Activated naive CD4-positive, alpha-beta T cell treated with Interleukin-2 at 50 U/mL for 16 hours (primary cell): ENCODE results near the gene MRPS2.
"Not testable (repeated sequence)": the region's sequence is repeated elsewhere in the genome, so short reads cannot be mapped to it uniquely, and the experiment has no call there.

Source experiments
- DNase-seq: peaks from one replicate; pipeline ENCODE4 v3.0.0-alpha.2; 2020

MRPS2 gene

GRCh38 chr9:135501261-135502167 lies 1.0 kb downstream of the MRPS2 start:
- DNase-seq: no peak

GRCh38 chr9:135502168-135502872 lies 1.8 kb downstream of the MRPS2 start:
- DNase-seq: no peak

- DNase-seq: no peak
Measured at GRCh38 chr9:135502873-135503321, 2.4 kb downstream of the MRPS2 start.

GRCh38 chr9:135503371-135504261 lies 3.1 kb downstream of the MRPS2 start:
- no peak for DNase-seq

DNA sequence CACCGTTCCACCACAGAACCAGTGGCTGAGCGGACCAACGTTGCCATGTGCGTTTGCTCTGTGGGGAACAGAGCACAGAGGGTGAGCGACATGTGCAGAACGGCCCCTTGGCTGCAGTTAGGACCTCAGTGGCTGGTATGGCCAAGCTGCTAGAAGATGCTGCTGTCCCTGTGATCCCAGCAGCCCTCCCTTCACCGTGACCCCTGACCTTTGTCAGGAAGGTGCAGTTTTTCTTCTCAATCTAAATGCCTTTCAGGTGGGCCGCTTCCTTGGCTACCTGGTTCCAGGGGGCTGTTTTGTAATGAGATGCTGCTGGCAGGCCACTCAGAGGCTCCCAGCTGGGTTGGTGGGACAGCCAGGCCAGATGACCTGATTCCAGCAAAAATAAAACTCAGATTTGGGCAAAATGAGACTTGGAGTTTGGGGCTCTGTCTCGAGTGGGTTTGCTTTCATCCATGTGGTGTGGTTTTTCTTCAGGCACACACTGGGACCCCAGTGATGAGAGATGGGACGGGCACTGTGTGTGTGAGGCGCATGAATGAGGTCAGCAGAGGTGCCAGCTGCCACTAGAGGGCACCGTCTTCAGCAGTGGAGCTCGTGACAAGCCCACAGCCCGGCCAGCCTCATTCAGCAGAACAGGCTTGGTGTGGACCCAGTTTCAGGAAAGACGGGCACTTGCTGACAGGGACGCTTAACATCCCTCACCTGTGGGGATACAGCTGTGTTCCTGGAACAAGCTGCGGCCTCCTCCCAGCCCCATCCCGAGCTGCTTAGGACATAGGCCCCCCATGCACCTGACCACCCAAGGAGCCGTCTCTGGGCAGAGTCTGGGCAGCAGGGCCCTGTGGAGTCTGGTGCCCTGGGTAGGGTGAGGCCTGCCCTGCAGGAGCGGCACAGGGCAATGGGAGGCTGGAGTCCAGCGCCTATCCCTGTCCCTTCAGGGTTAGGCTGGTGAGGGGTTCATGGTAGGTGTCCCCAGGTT lies 4.1 kb downstream of the MRPS2 start:
- DNase-seq: peak; percentile 64

- no peak for DNase-seq
Measured at GRCh38 chr9:135505406-135506187, 5.1 kb downstream of the MRPS2 start.

- no peak for DNase-seq
Measured at GRCh38 chr9:135506327-135507103, 6.0 kb downstream of the MRPS2 start.

GRCh38 chr9:135507104-135508035 lies 6.9 kb downstream of the MRPS2 start:
- no peak for DNase-seq

DNA sequence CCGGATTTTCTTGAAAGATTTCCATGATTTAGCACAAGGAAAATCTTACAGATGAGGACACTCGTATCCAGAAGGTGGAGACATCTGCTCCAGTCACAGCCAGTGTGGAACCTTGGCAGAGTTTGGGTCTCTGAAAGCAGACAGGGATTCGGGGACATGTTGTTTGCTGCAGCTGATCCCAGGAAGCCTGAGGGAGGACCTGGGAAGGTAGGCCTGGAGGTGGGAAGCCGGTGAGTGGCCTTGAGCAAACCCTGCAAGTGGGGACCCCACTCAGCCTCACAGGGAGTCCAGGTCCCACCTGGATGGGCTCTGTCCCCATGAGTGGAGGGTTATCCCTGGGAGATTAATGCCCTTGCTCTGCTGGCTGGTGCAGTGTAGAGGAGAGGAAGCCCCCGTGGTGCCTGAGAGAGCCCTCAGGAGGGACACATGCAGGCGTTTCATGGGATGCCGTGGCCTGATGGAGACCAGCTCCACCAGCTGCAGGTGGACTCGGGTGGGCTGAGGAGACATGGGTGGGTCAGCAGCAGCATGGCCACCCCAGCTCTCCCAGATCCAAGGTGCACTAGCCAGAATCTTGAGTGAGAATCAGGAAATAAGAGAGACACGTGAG lies 7.8 kb downstream of the MRPS2 start:
- no peak for DNase-seq

- no peak for DNase-seq
Measured at GRCh38 chr9:135509458-135509857, 9.0 kb downstream of the MRPS2 start.

DNA sequence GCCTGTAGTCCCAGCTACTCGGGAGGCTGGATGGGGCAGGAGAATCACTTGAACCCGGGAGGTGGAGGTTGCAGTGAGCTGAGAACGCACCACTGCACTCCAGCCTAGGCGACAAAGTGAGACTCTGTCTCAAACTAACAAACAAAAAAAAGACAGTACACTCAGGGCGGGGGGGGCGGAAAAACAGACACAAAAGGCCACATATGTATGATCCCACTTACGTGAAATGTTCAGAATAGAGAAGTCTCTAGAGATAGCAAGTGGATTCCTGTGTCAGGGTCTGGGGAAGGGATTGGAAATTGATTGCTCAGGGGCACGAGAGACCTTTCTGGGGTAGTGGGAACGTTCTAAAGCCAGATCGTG lies 11.7 kb downstream of the MRPS2 start:
- no peak for DNase-seq

- DNase-seq: no peak
Measured at GRCh38 chr9:135512904-135513303, 12.4 kb downstream of the MRPS2 start.

GRCh38 chr9:135513351-135513846 lies 12.9 kb downstream of the MRPS2 start:
- DNase-seq: no peak

DNA sequence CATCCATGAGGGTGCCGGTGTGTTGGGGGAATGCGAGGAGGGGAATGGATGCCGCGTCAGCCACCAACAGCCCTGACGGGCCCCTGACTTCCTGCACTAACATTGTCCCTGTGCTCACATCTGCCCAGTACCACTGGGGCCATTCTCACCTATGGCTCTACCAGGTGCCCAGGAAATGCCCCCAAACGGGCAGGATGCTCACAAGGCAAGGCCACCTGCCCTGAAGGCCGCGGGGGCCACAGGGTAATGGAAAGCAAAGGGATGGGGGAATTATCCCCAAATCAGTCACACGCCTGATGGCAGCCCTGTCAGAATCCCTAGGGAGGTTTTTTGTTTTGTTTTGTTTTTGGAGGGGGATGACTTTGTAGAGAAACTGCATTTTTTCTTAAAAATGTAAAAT lies 13.4 kb downstream of the MRPS2 start:
- not testable (repeated sequence) for DNase-seq

DNA sequence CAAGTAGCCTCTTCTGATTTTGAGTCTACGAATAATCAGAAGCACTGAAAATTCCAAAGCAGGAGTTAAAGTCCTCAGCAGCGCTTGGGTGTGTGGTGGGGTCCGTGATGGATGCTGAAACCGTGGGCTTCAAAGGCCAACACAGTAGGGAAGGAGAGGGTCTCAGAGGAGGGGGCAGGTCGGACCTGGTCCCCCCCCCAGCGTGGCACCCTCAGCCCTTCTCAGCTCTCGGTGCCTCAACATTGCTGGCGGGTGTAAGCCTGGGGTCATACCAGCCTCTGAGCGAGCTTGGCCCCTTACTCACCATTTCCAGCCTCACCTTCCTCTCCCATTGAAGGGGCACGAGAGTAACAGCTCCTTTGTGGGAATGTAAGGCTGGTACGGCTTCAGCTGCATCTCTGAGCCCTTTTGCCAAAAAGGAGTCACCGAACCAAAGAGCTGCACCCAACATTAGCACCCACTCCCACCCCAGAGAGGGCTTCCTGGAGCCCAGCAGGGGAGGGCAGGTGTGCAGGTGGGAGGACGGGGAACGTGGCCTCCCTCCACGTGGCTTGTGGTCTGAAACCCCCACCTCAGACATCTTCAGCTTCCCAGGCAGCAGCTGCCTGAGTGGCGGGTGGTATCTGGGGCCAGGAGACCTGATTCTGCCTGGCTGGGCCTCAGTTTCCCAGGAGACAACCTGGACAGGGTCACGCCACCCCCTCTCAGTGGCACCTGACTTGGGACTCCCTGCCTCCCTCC lies 14.0 kb downstream of the MRPS2 start:
- DNase-seq: no peak

GRCh38 chr9:135515083-135515951 lies 14.8 kb downstream of the MRPS2 start:
- no peak for DNase-seq
